Erythroblast (primary cell): ENCODE data around the gene C1orf94.

Source experiments
- GATA1 ChIP-seq: IDR thresholded peaks from 2 replicates; pipeline ENCODE4 v1.6.1; 2011; ENCODE audit warnings: low read depth, mild to moderate bottlenecking, control low read depth, low read length, moderate library complexity
- POLR2A ChIP-seq: IDR thresholded peaks from 2 replicates; pipeline ENCODE4 v1.6.1; 2011; ENCODE audit warnings: mild to moderate bottlenecking, low read length

DNA sequence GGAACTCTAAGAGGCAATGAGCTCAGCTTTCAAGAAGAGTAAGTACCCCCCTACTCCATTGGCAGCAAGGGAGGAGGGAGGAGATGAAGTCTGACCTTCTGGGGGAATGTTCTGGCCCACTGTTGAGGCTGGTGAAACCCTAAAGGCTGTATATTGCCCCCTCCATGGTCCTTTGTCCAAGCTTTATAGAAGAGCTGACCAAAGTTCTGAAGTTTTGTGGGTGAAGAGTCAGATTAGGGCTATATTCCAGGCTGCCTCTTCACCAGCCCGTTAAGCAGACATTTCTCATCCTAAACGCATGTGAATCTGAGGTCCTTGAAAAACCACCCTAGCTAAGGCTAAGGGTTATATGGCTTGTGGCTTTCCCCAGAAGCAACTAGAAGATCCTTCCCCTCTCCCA lies 1.4 kb downstream of the C1orf94 start:
- TF ChIP-seq POLR2A (no peak), GATA1 (no peak)
